ENCODE results near the gene HEXIM1. TPM values are rescaled to one million over a fixed set of nuclear protein-coding genes. Genes with fewer than 3 reads are reported as not detected.

Gene HEXIM1
- total and polyA plus RNA-seq, 2 experiments from 2014 or later = 9.2 to 10.9 TPM

GRCh38 chr17:45144199-45145034 lies 3.9 kb upstream of the HEXIM1 start:
- H4K20me1 ChIP-seq (replicated peaks; ENCODE audit: insufficient read depth) = no peaks in the 10 kb centered on the region
- no peaks in the 10 kb centered on the region for H3K9me3 Mint-ChIP-seq
- H3F3A ChIP-seq (replicated peaks; ENCODE audit: low read depth) = peaks cover 12% of the 10 kb centered on the region
- no peaks in the 10 kb centered on the region for H3K36me3 ChIP-seq (ENCODE audit: insufficient read depth)
- peaks cover 35% of the 10 kb centered on the region for H3K27me3 Mint-ChIP-seq (ENCODE audit: insufficient read depth, low read depth, poor library complexity)
- H3K27ac ChIP-seq (ENCODE audit: low read depth) = peak overlapping the region; percentile 69
- peaks cover 2% of the 10 kb centered on the region for H3K36me3 Mint-ChIP-seq (ENCODE audit: low read depth)
- no peak for TF ChIP-seq NANOG (IDR thresholded peaks at IDR 0.05; ENCODE audit: borderline replicate concordance)
- no peak for TF ChIP-seq CREB1 (CRISPR knock-in tag; IDR thresholded peaks at IDR 0.05; ENCODE audit: low read depth)
- TF ChIP-seq ETS1 (IDR thresholded peaks at IDR 0.05) = no peak
- no peak for TF ChIP-seq EZH2 (IDR thresholded peaks at IDR 0.05; ENCODE audit: low read depth, unreplicated experiment)
- TF ChIP-seq REST (IDR thresholded peaks at IDR 0.05; ENCODE audit: unreplicated experiment) = peak; percentile 3
- TF ChIP-seq CTCF (conservative IDR thresholded peaks at IDR 0.05; ENCODE audit: low read depth in 2 of 2) = no peak
- no peak for TF ChIP-seq ZNF462 (CRISPR knock-in tag; IDR thresholded peaks at IDR 0.05)
- TF ChIP-seq STAT1 (IDR thresholded peaks at IDR 0.05; ENCODE audit: unreplicated experiment) = no peak
- no peak for TF ChIP-seq ZNF114 (CRISPR knock-in tag; IDR thresholded peaks at IDR 0.05)
- no peak for TF ChIP-seq JUNB (IDR thresholded peaks at IDR 0.05; ENCODE audit: unreplicated experiment)
- TF ChIP-seq POLR2AphosphoS5 (IDR thresholded peaks at IDR 0.05; ENCODE audit: low read depth) = peak; percentile 53
- H3K9me2 ChIP-seq (ENCODE audit: insufficient read depth) = no peaks in the 10 kb centered on the region
- peaks cover 20% of the 10 kb centered on the region for H3K4me1 ChIP-seq (ENCODE audit: insufficient read depth)
- H3K4me3 ChIP-seq = peak overlapping the region; percentile 86
- H3K4me3 Mint-ChIP-seq = peak overlapping the region; percentile 72
- peak; percentile 66 for DNase-seq (ENCODE audit: low spot score)
- H3K27ac Mint-ChIP-seq = no peak overlapping the region
- H3K4me1 Mint-ChIP-seq = peaks cover 30% of the 10 kb centered on the region
- peak overlapping the region; percentile 92 for H2AFZ ChIP-seq
- H3K4me2 ChIP-seq = peak overlapping the region; percentile 80
- no peaks in the 10 kb centered on the region for H3K27me3 ChIP-seq (ENCODE audit: insufficient read depth)
- peaks cover under 1% of the 10 kb centered on the region; the same call in 1 of the 2 replicates for H3K79me2 ChIP-seq (replicated peaks; ENCODE audit: insufficient read depth)
- ATAC-seq = peak; percentile 12
